ENCODE results near the gene CCDC142.

- TF ChIP-seq POLR2A (IDR thresholded peaks at IDR 0.05): no peak
- no peak for TF ChIP-seq CTCF (IDR thresholded peaks at IDR 0.05)
These were observed 45.7 kb downstream of the CCDC142 start for GRCh38 chr2:74436848-74437695.

All from testis (tissue), 2 donors.